Measurements from ENCODE around the gene CPNE2.

CPNE2 gene

GRCh38 chr16:57144027-57144426, 51.6 kb downstream of the CPNE2 start:
- no peak for DNase-seq (ENCODE audit: low spot score)

- DNase-seq (ENCODE audit: low spot score), result no peak
These were observed 53.0 kb downstream of the CPNE2 start for GRCh38 chr16:57145046-57146021.

DNA sequence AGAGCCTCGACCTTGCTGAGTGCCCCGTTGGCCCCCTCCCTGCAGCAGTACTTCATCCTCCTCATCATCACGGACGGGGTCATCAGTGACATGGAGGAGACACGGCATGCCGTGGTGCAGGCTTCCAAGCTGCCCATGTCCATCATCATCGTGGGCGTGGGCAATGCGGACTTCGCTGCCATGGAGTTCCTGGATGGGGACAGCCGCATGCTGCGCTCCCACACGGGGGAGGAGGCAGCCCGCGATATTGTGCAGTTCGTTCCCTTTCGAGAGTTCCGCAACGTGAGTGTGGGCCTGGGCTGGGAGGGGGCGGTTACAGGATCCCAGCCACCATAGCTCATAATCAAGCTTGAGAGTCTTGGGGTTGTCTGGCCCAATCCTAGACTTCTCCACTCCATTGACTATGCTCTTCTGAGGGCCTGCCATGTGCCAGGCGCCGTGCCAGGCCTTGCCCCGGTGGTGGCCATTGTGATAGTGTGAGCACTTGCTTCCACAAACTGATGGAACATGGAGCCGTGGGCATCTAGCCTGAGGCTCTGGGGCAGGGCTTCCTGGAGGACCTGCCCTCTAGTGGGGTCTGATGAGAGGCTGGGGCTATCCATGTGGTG, 53.8 kb downstream of the CPNE2 start:
- no peak for DNase-seq (ENCODE audit: low spot score)

DNA sequence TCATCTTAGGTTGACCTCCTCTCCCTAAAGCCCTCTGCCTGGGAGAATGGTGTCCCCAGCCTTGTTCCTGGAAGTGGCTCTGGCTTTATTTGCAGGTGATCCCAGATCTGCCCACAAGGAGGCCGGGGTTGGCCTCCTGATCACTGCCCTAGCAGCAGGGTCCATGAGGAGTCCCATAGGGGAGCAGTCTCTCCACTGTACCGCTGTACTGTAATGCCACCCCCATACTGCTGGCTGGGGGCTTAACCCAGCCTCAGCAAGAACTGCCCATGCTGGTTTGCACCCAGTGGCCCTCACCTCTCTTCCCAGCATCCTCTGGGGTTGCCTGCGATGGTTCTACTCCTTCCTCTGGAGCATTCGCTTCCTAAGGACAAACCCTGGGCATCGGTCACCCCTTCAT, 54.4 kb downstream of the CPNE2 start:
- DNase-seq (ENCODE audit: low spot score), result no peak

GRCh38 chr16:57147381-57148221, 55.2 kb downstream of the CPNE2 start:
- no peak for DNase-seq (ENCODE audit: low spot score)

- no peak for DNase-seq (ENCODE audit: low spot score)
These were observed 56.1 kb downstream of the CPNE2 start for GRCh38 chr16:57148481-57148880.

- DNase-seq (ENCODE audit: low spot score), result no peak
These were observed 57.0 kb downstream of the CPNE2 start for GRCh38 chr16:57149391-57149790.

- DNase-seq (ENCODE audit: low spot score), result no peak
These were observed 58.4 kb downstream of the CPNE2 start for GRCh38 chr16:57150682-57151330.

- no peak for DNase-seq (ENCODE audit: low spot score)
These were observed 59.0 kb downstream of the CPNE2 start for GRCh38 chr16:57151369-57151768.

GRCh38 chr16:57152096-57153093, 60.0 kb downstream of the CPNE2 start:
- no peak for DNase-seq (ENCODE audit: low spot score)

DNA sequence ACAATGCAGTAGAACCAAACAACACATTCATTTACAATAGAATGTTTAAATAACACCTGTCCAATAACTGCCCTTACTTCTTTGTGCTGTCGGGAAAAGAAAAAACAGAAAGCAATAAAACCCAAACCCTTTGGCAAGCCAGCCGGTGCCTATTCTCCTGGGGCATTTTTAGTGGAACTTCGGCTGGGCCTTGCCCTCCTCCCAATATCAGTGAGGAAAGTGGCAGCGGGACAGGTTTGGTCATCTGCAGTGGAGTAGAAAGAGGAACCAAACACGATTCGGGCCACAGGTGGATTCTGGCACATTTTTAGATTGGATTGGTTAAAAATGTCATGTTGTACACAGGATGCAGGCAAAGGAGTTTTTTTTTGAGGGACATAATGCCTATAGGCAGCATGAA, 61.5 kb downstream of the CPNE2 start:
- DNase-seq (ENCODE audit: low spot score), result no peak

DNA sequence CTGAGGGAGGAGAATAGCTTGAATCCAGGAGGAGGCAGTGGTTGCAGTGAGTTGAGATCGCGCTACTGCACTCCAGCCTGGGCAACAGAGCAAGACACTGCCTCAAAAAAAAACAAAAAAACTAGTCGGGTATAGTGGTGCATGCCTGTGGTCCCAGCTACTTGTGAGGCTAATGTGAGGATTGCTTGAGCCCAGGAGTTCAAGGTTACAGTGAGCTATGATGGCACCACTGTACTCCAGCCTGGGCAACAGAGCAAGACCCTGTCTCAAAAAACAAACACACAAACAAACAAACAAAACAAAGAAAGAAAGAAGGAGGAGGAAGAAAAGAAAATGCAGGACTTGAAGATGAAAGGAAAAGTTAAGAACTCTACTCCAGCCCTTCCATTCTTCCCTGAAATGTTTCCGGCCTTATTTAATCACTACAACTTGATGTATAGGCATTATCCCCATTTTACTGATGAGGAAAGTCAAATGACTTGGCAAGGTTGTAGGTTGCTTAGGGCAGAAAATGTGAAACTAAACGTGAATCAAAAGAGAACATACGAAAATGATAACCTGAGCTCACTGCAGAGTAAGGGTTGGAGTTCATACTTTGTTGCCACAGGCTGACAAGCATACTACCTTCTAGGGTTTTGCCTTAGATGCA, 63.4 kb downstream of the CPNE2 start:
- DNase-seq (ENCODE audit: low spot score), result no peak

- no peak for DNase-seq (ENCODE audit: low spot score)
These were observed 63.9 kb downstream of the CPNE2 start for GRCh38 chr16:57156351-57156703.

- DNase-seq (ENCODE audit: low spot score), result no peak
These were observed 65.2 kb downstream of the CPNE2 start for GRCh38 chr16:57157533-57157932.

GRCh38 chr16:57159447-57159846, 67.1 kb downstream of the CPNE2 start:
- DNase-seq (ENCODE audit: low spot score), result no peak

DNA sequence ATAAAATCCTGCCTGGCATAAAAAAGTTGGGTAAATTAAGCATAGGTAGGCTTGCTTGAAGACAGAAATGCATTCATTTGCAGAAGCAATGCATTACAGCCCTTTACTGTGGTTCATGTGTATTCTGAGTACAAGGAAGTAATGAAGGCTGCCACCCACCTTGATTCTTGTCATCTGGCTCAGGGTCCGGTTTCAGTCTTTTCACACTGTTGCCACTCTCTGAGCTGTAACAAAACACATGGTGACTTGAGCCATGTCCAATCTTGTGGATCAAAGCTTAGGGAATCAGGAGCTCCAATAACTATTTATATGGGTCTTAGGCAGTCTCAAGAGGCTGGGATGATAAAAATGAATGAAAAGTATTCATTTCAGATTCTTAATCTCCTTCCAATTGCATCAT, 71.5 kb downstream of the CPNE2 start:
- DNase-seq (ENCODE audit: low spot score), result no peak

GRCh38 chr16:57165483-57165882, 73.1 kb downstream of the CPNE2 start:
- no peak for DNase-seq (ENCODE audit: low spot score)

GRCh38 chr16:57165938-57166337, 73.6 kb downstream of the CPNE2 start:
- no peak for DNase-seq (ENCODE audit: low spot score)

DNA sequence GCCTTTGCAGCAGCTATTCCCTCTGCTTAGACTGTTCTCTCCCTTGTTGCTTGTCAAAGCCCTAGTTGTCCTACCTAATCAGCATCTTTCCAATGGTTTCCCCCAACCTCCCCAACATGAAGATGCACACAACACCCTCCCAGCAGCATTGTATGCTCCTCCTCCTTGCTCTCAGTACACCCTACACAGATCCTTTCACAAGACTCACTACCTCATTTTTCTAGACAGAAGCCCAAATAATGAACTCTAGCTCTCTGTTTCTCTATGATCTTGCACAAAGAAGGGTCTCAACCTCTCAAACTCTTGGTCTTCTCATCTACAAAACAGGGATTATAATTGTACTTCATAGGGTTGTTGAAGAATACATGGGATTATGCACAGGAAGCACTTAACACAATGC, 74.1 kb downstream of the CPNE2 start:
- DNase-seq (ENCODE audit: low spot score), result no peak

GRCh38 chr16:57166951-57167350, 74.6 kb downstream of the CPNE2 start:
- DNase-seq (ENCODE audit: low spot score), result no peak
